ENCODE data around the gene COQ4. TPM values are rescaled to one million over a fixed set of nuclear protein-coding genes. Genes with fewer than 3 reads are reported as not detected.

The COQ4 gene
- total RNA-seq, 1 experiment from 2014 or later, result 45.8 TPM

- Histone ChIP-seq H3K4me2 (ENCODE audit: low read length) (no peak overlapping the region), H3K36me3 (ENCODE audit: control insufficient read depth in 1 of 2, insufficient read depth in 2 of 2, low read length in 2 of 2) (peaks cover 8 to 23% of the 10 kb centered on the region in 2 experiments; a peak in 3 of 4 replicates), H3K79me2 (ENCODE audit: insufficient read depth, low read length) (no peaks in the 10 kb centered on the region), H2AFZ (ENCODE audit: low read depth, low read length, poor library complexity, severe bottlenecking) (no peak overlapping the region), H3K4me1 (ENCODE audit: control insufficient read depth in 1 of 2, insufficient read depth in 2 of 2, low read length in 2 of 2) (peaks cover 43 to 51% of the 10 kb centered on the region in 2 experiments), H3K27ac (ENCODE audit: low read depth, low read length) (peak overlapping the region; percentile 99; the same call in 1 of the 2 replicates), H3K27me3 (ENCODE audit: insufficient read depth, low read length) (no peaks in the 10 kb centered on the region), H3K9ac (ENCODE audit: low read length) (no peak overlapping the region), H3K4me3 (replicated peaks in 1 of 2; ENCODE audit: low read depth in 1 of 2, low read length in 2 of 2) (no peak overlapping the region), H3K9me3 (ENCODE audit: control insufficient read depth in 1 of 2, insufficient read depth in 1 of 2, low read depth in 1 of 2, low read length in 2 of 2) (no peaks in the 10 kb centered on the region), H3K9me2 (ENCODE audit: insufficient read depth) (no peaks in the 10 kb centered on the region), H4K20me1 (ENCODE audit: insufficient read depth) (no peaks in the 10 kb centered on the region)
- TF ChIP-seq REST (IDR thresholded peaks at IDR 0.05; ENCODE audit: low read depth) (no peak), ATF3 (IDR thresholded peaks at IDR 0.05) (no peak)
- POLR2A ChIA-PET, result no interaction called here
- no peak for DNase-seq (ENCODE audit: low read depth, low spot score)
- intact Hi-C loops (cut with micrococcal nuclease), result no loop called here
- RAD21 ChIA-PET (ENCODE audit: low non-redundant PET in 1 of 2, low total read pairs in 2 of 2, uncharacterized antibody in 2 of 2, unreplicated experiment in 2 of 2), result no interaction called here
- no peak for ATAC-seq
- CTCF ChIA-PET, result interaction anchor here (1.1 kb wide), 1 partner anchor 54 kb away, joined by 3 read pairs; no protein-coding TSS in a partner anchor
- no TSS peak for BruUV-seq (replicated peaks)
Observed at GRCh38 chr9:128309551-128309950, 13.1 kb upstream of the COQ4 start.

GRCh38 chr9:128310461-128310860 lies 12.2 kb upstream of the COQ4 start:
- H3K9ac ChIP-seq (ENCODE audit: low read length), result no peak overlapping the region
- H3K4me1 ChIP-seq (ENCODE audit: control insufficient read depth in 1 of 2, insufficient read depth in 2 of 2, low read length in 2 of 2), result peaks cover 35 to 42% of the 10 kb centered on the region in 2 experiments
- DNase-seq (ENCODE audit: low read depth, low spot score), result no peak
- ATAC-seq, result no peak
- no peaks in the 10 kb centered on the region for H4K20me1 ChIP-seq (ENCODE audit: insufficient read depth)
- no peaks in the 10 kb centered on the region for H3K27me3 ChIP-seq (ENCODE audit: insufficient read depth, low read length)
- no TSS peak for BruUV-seq (replicated peaks)
- H3K9me2 ChIP-seq (ENCODE audit: insufficient read depth), result no peaks in the 10 kb centered on the region
- H3K4me2 ChIP-seq (ENCODE audit: low read length), result no peak overlapping the region
- ChIA-PET POLR2A (no interaction called here), RAD21 (ENCODE audit: low non-redundant PET in 1 of 2, low total read pairs in 2 of 2, uncharacterized antibody in 2 of 2, unreplicated experiment in 2 of 2) (no interaction called here), CTCF (no interaction called here)
- peaks cover 9 to 23% of the 10 kb centered on the region in 2 experiments; a peak in 3 of 4 replicates for H3K36me3 ChIP-seq (ENCODE audit: control insufficient read depth in 1 of 2, insufficient read depth in 2 of 2, low read length in 2 of 2)
- H3K79me2 ChIP-seq (ENCODE audit: insufficient read depth, low read length), result no peaks in the 10 kb centered on the region
- H3K4me3 ChIP-seq (replicated peaks in 1 of 2; ENCODE audit: low read depth in 1 of 2, low read length in 2 of 2), result no peak overlapping the region
- H3K9me3 ChIP-seq (ENCODE audit: control insufficient read depth in 1 of 2, insufficient read depth in 1 of 2, low read depth in 1 of 2, low read length in 2 of 2), result no peaks in the 10 kb centered on the region
- intact Hi-C loops (cut with micrococcal nuclease), result no loop called here
- no peak overlapping the region for H3K27ac ChIP-seq (ENCODE audit: low read depth, low read length)
- no peak overlapping the region for H2AFZ ChIP-seq (ENCODE audit: low read depth, low read length, poor library complexity, severe bottlenecking)
- TF ChIP-seq CEBPB (IDR thresholded peaks at IDR 0.05; ENCODE audit: low read depth) (no peak), EZH2phosphoT487 (IDR thresholded peaks at IDR 0.05; ENCODE audit: borderline replicate concordance) (no peak), EGR1 (IDR thresholded peaks at IDR 0.05; ENCODE audit: low read depth) (no peak), EZH2 (IDR thresholded peaks at IDR 0.05) (no peak), ZBTB33 (IDR thresholded peaks at IDR 0.05; ENCODE audit: extremely low read depth, insufficient replicate concordance, low read length) (no peak), MAX (IDR thresholded peaks at IDR 0.05) (no peak), SP1 (IDR thresholded peaks at IDR 0.05; ENCODE audit: low read depth) (no peak), SIN3A (IDR thresholded peaks at IDR 0.05; ENCODE audit: low read depth) (no peak), CBX3 (IDR thresholded peaks at IDR 0.05; ENCODE audit: low read depth) (no peak), ZNF274 (IDR thresholded peaks at IDR 0.05; ENCODE audit: low read depth, low read length) (no peak), POLR2AphosphoS5 (IDR thresholded peaks at IDR 0.05; ENCODE audit: low read depth, low read length) (no peak), ELF1 (IDR thresholded peaks at IDR 0.05; ENCODE audit: borderline replicate concordance, low read depth) (no peak), RAD21 (IDR thresholded peaks at IDR 0.05; ENCODE audit: low read depth) (no peak), ZFX (IDR thresholded peaks at IDR 0.05) (no peak), JUND (IDR thresholded peaks at IDR 0.05) (no peak), FOSL1 (IDR thresholded peaks at IDR 0.05; ENCODE audit: low read depth) (no peak)

Measured in HCT116 (cell line).